Coronary artery (tissue), 2 donors: ENCODE data around the gene HIF3A.

Source experiments
- DNase-seq: peaks from one replicate; pipeline ENCODE4 v3.0.0-alpha.2; 2017; ENCODE audit warnings: low spot score
- H3K27ac ChIP-seq, 2 donors: fragments of 200-600 bp; sonication (generic); one replicate each; pipeline ENCODE4 v1.5.1; 2016 to 2019
- H3K4me3 ChIP-seq: fragments of 200-600 bp; sonication (generic); 2 replicates; pipeline ENCODE4 v1.5.1; 2016; ENCODE audit warnings: mild to moderate bottlenecking, moderate library complexity
- TF ChIP-seq, protein P1 (sequence below): fragments of 200-600 bp; sonication (generic); IDR thresholded peaks from one replicate; pipeline ENCODE4 v1.5.1; 2019; ENCODE audit warnings: antibody characterized with exemption

The HIF3A gene

DNA sequence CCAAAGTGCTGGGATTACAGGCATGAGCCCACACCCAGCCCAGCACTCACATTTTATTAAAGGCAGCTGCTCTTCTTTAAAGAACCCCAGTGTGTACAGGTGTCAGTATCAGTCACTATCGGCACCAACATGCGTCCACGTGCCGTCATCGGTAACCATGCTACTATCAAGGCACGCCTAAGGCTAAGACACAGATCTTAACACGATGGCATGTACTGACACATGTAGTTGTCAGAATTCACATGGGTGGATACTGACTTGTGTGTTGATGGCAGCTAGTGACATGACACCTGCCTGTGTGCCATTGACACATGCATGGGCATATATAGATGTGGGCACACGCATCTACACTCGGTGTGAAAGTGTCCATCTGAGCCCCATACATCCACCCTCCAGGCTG, 12.2 kb upstream of the HIF3A start:
- H3K27ac ChIP-seq, result no peak overlapping the region

DNA sequence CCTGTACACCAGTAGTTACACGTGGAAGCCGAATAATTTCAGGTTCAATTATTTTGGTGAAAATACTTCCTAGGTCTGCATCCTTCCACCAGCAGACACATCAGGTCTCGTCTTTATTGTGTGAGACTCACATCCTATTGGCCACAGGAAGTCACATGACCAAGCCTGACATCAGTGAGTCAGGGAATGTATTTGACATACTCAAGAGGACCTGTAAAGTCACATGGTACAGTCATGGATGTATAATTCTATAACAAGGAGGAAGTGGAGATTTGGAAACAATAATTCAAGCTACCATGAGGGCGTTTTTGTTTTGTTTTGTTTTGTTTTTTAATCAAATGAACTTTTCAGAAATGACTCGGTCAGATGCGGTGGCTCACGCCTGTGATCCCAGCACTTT, 9.3 kb upstream of the HIF3A start:
- no peak overlapping the region for H3K4me3 ChIP-seq
- TF ChIP-seq, protein P1, sequence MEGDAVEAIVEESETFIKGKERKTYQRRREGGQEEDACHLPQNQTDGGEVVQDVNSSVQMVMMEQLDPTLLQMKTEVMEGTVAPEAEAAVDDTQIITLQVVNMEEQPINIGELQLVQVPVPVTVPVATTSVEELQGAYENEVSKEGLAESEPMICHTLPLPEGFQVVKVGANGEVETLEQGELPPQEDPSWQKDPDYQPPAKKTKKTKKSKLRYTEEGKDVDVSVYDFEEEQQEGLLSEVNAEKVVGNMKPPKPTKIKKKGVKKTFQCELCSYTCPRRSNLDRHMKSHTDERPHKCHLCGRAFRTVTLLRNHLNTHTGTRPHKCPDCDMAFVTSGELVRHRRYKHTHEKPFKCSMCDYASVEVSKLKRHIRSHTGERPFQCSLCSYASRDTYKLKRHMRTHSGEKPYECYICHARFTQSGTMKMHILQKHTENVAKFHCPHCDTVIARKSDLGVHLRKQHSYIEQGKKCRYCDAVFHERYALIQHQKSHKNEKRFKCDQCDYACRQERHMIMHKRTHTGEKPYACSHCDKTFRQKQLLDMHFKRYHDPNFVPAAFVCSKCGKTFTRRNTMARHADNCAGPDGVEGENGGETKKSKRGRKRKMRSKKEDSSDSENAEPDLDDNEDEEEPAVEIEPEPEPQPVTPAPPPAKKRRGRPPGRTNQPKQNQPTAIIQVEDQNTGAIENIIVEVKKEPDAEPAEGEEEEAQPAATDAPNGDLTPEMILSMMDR, result no peak
- H3K27ac ChIP-seq, result no peak overlapping the region
- no peak for DNase-seq

More for the DNA sequence above, 12.2 kb upstream of the HIF3A start:
- H3K4me3 ChIP-seq, result no peak overlapping the region
- no peak for DNase-seq
- TF ChIP-seq, protein P1, result no peak

DNA sequence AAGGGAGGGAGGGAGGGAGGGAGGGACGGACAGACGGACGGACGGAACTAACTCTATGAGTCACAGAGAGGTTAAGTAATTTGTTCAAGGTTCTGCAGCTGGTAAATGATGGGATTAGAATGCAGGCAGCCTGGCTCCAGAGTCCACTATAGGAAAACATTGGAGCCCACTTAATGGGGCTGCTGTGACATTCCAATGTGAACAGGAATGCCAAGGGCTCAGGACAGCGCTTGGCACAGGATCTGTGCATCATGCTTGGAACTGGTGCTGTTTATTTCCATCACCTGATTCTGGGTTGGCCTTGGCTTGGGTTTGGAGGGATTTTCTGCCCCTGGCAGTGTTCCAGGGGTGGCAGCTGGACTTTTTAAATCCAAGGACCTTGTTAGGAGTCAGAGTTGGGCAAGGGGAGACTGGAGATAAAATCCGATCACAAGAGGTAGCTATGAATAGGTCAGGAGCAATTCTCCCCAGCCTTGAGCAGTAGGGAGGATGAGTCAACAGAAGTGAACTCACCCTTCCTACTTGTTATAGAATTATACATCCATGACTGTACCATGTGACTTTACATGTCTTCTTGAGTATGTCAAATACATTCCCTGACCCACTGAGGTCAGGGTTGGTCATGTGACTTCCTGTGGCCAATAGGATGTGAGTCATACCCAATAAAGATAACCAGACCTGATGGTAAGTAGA, 7.8 kb upstream of the HIF3A start:
- peak overlapping the region; percentile 45 to 77 for H3K27ac ChIP-seq
- H3K4me3 ChIP-seq, result peak overlapping the region; percentile 1
- TF ChIP-seq, protein P1, result no peak
- DNase-seq, result no peak

DNA sequence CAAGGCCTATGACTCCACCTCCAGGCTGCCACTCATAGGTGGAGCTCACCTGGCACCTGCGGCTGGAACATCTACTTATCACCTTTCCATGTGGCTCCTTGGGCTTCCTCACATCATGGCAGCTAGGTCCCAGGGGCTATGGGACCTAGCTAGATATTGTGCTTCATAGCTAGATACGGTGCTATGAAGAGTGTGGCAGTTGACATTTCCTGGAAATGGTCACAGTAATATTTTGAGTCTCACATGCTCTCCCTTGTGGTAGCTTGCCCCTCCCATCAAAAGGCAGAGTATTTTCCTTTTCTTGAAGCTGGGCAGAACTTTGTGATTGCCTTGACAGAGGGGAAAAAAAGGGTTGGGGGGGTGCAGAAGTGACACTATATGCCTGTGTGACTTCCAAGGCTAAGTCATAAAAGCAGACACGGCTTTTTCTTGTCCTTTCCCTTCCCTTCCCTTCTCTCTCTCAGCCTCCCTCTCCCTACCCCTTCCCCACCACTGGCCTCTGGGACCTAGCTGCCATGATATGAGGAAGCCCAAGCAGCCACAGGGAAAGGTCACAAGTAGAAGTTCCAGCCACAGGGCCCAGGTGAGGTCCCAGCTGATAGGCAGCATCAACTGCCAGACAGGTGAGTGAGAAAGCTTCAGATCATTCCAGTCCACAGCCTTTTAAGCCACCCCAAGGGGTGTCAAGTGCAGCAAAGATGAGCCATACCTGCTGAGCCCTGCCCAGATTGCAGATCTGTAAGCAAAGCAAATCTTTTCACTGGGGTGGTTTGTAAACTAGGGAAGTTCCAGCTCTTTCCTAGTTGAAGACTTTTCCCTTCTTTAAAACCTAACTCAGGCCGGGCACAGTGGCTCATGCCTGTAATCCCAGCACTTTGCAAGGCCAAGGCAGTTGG, 6.9 kb upstream of the HIF3A start:
- no peak for DNase-seq
- H3K27ac ChIP-seq, result peak overlapping the region; percentile 45 to 77
- peak overlapping the region; percentile 1 for H3K4me3 ChIP-seq
- TF ChIP-seq, protein P1, result no peak

DNA sequence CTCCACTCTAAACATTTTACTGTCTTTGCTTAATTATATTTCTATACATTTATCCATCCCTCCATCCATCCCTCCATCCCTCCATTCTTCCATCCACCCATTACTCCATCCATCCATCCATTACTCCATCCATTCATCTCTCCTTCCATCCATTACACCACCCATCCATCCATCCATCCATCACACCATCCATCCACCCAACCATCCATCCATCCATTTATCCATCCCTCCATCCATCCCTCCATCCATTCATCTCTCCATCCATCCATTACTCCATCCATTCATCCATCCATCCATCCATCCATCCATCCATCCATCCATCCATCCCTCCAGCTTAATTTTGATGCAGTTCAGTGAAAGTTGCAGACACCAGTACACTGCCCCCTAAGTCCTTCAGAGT, 5.0 kb upstream of the HIF3A start:
- no peak overlapping the region for H3K4me3 ChIP-seq
- no peak overlapping the region for H3K27ac ChIP-seq
- TF ChIP-seq, protein P1, result no peak
- DNase-seq, result no peak

DNA sequence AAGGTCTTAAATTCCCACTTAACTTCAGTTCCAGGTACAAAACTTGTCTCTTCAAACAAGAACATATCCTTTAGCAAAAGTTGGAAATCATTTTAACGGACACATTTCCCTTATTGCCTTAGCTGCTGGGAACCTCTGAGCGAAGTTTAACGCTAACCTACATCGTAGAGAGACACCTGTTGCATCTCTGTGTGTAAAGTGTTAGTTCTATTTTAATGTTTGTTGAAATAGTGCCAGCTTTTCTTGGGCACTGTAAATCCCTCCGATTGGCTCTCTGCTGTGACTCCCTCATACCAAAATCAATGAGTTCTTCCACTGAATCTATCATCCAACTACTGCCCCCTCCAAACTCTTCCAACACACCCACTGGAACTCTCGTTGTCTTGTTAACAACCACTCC, 2.3 kb upstream of the HIF3A start:
- no peak for DNase-seq
- TF ChIP-seq, protein P1, result no peak
- Histone ChIP-seq H3K4me3 (no peak overlapping the region), H3K27ac (no peak overlapping the region)
